ENCODE measurements around the gene ACSL1. TPM values are rescaled to one million over a fixed set of nuclear protein-coding genes. Genes with fewer than 3 reads are reported as not detected.
A peak's percentile ranks its signal among the peaks of the same experiment; 100 is the strongest.

The ACSL1 gene
- total and polyA plus RNA-seq, 9 of the 15 experiments (the other 6 are each of a cell fraction or from before 2014, with no cell fraction given): 6.7 to 24.1 (median 15.0) TPM

DNA sequence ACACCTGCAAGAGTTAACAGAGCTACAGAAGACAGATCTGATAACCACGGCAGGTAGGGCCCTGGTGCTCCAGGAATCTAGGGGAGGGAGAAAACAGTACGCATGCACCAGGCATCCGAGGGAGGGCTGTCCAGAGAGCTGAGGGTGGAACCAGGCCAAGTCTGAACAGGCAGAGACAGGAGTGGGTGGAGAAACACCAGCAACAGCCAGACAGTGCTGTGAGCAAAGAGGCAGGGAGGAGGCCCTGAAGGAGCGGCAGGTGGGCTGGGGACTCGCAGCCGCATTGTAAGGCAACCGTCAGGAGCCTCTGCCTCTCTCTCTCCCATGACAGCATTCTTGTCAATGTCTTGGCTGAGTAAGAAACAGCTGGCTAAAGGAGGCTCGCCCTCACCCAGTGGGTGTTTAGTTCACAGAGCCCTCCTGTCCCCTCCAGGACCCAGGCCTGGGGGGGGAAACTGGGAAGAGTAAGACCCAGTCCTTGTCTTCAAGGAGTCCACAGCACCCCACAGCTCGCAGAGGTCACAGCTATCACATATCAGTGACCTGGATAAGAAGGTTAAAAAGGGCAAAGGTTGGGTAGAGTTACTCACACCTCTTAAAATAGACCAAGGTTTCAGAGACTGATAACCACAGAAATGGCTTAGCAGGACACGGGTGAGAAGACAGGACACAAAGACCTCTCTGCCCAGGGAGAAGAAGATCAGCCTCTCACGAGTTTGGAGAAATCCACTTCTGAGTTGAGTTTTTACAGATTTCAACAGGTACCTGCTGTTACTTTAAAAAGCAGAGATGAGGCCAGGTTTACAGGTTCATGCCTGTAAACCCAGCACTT is 10.5 kb downstream of the ACSL1 start (continued):
- TF ChIP-seq, protein P1, sequence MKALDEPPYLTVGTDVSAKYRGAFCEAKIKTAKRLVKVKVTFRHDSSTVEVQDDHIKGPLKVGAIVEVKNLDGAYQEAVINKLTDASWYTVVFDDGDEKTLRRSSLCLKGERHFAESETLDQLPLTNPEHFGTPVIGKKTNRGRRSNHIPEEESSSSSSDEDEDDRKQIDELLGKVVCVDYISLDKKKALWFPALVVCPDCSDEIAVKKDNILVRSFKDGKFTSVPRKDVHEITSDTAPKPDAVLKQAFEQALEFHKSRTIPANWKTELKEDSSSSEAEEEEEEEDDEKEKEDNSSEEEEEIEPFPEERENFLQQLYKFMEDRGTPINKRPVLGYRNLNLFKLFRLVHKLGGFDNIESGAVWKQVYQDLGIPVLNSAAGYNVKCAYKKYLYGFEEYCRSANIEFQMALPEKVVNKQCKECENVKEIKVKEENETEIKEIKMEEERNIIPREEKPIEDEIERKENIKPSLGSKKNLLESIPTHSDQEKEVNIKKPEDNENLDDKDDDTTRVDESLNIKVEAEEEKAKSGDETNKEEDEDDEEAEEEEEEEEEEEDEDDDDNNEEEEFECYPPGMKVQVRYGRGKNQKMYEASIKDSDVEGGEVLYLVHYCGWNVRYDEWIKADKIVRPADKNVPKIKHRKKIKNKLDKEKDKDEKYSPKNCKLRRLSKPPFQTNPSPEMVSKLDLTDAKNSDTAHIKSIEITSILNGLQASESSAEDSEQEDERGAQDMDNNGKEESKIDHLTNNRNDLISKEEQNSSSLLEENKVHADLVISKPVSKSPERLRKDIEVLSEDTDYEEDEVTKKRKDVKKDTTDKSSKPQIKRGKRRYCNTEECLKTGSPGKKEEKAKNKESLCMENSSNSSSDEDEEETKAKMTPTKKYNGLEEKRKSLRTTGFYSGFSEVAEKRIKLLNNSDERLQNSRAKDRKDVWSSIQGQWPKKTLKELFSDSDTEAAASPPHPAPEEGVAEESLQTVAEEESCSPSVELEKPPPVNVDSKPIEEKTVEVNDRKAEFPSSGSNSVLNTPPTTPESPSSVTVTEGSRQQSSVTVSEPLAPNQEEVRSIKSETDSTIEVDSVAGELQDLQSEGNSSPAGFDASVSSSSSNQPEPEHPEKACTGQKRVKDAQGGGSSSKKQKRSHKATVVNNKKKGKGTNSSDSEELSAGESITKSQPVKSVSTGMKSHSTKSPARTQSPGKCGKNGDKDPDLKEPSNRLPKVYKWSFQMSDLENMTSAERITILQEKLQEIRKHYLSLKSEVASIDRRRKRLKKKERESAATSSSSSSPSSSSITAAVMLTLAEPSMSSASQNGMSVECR (CRISPR knock-in tag; IDR thresholded peaks at IDR 0.05): no peak; the same call in 1 of the 2 replicates
- TF ChIP-seq MTA1 (IDR thresholded peaks at IDR 0.05; ENCODE audit: borderline replicate concordance) (no peak; the same call in 1 of the 2 replicates), ZNF79 (CRISPR knock-in tag; IDR thresholded peaks at IDR 0.05; ENCODE audit: low read depth) (no peak), FUS (optimal IDR thresholded peaks at IDR 0.05; ENCODE audit: low read depth, low read length) (no peak), SAFB (IDR thresholded peaks at IDR 0.05; ENCODE audit: borderline replicate concordance, low read depth, low read length) (no peak), HNRNPUL1 (IDR thresholded peaks at IDR 0.05; ENCODE audit: low read length) (no peak), ZSCAN29 (IDR thresholded peaks at IDR 0.05) (no peak), EHMT2 (IDR thresholded peaks at IDR 0.05) (no peak), PCBP2 (IDR thresholded peaks at IDR 0.05; ENCODE audit: low read depth, low read length, poor library complexity, severe bottlenecking) (no peak), HNRNPL (IDR thresholded peaks at IDR 0.05; ENCODE audit: low read depth, low read length) (no peak), YBX1 (IDR thresholded peaks at IDR 0.05) (no peak), ZNF217 (CRISPR knock-in tag; IDR thresholded peaks at IDR 0.05) (no peak), ZNF644 (tag; IDR thresholded peaks at IDR 0.05; ENCODE audit: low read depth) (no peak; the same call in 1 of the 2 replicates), SIN3A (IDR thresholded peaks at IDR 0.05; ENCODE audit: borderline replicate concordance in 2 of 2, control insufficient read depth in 1 of 2, low read depth in 2 of 2, low read length in 2 of 2) (no peak), TCFL5 (CRISPR knock-in tag; conservative IDR thresholded peaks at IDR 0.05) (no peak), ZBTB7A (IDR thresholded peaks at IDR 0.05; ENCODE audit: borderline replicate concordance, control insufficient read depth, low read depth, low read length) (no peak), SRSF9 (IDR thresholded peaks at IDR 0.05; ENCODE audit: borderline replicate concordance, low read depth, low read length) (no peak), ZKSCAN3 (CRISPR knock-in tag; IDR thresholded peaks at IDR 0.05) (no peak), TCF7 (IDR thresholded peaks at IDR 0.05; ENCODE audit: borderline replicate concordance) (no peak), HMG20A (CRISPR knock-in tag; conservative IDR thresholded peaks at IDR 0.05) (no peak)
- TF ChIP-seq, protein P2, sequence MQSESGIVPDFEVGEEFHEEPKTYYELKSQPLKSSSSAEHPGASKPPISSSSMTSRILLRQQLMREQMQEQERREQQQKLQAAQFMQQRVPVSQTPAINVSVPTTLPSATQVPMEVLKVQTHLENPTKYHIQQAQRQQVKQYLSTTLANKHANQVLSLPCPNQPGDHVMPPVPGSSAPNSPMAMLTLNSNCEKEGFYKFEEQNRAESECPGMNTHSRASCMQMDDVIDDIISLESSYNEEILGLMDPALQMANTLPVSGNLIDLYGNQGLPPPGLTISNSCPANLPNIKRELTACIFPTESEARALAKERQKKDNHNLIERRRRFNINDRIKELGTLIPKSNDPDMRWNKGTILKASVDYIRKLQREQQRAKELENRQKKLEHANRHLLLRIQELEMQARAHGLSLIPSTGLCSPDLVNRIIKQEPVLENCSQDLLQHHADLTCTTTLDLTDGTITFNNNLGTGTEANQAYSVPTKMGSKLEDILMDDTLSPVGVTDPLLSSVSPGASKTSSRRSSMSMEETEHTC (IDR thresholded peaks at IDR 0.05): no peak
- TF ChIP-seq, protein P3, sequence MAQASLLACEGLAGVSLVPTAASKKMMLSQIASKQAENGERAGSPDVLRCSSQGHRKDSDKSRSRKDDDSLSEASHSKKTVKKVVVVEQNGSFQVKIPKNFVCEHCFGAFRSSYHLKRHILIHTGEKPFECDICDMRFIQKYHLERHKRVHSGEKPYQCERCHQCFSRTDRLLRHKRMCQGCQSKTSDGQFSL (CRISPR knock-in tag; IDR thresholded peaks at IDR 0.05): peak; percentile 18; the same call in 1 of the 2 replicates
- TF ChIP-seq, protein P3 (tag; IDR thresholded peaks at IDR 0.05): no peak

Measured in K562 (cell line).